ENCODE measurements around the gene ROPN1B.
"Not testable (repeated sequence)": the region's sequence is repeated elsewhere in the genome, so short reads cannot be mapped to it uniquely, and the experiment has no call there.

Gene ROPN1B

GRCh38 chr3:125968701-125969592, at the start of gene ROPN1B:
ROPN1B (plus strand) TSS chr3:125969178; CDS start chr3:125972055, 2,877 bp downstream.
- DNase-seq (ENCODE audit: low read depth in 2 of 2): not testable (repeated sequence)

DNA sequence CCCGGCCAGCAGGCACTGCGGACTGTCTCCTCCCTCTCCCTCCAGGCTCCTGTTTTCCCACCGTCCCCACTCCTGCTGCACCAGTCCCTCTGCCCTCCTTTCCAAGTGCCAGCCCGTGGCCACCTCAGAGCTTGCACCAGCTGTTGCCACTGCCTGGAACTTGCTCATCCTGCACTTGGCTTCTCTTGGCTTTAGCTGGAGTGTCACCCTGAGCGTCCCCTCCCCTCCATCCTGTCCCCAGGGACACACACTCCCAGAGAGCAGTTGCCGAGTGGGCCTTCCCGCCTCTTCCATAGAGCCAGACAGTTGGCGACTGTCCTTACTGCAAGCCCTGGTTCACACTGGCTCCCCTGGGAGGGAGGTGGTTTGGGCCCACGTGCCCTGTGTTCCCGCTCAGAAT, 48.8 kb upstream of the ROPN1B start:
- not testable (repeated sequence) for DNase-seq (ENCODE audit: low read depth in 2 of 2)

GRCh38 chr3:125920751-125921279, 48.2 kb upstream of the ROPN1B start:
- not testable (repeated sequence) for DNase-seq (ENCODE audit: low read depth in 2 of 2)

- DNase-seq (ENCODE audit: low read depth in 2 of 2): peak in 1 of 2 donors; percentile 14
These were observed 47.3 kb upstream of the ROPN1B start for GRCh38 chr3:125921712-125922111.

- DNase-seq (ENCODE audit: low read depth in 2 of 2): not testable (repeated sequence)
These were observed 45.5 kb upstream of the ROPN1B start for GRCh38 chr3:125923324-125924115.

- DNase-seq (ENCODE audit: low read depth in 2 of 2): not testable (repeated sequence)
These were observed 44.7 kb upstream of the ROPN1B start for GRCh38 chr3:125924276-125924675.

GRCh38 chr3:125925727-125926126, 43.3 kb upstream of the ROPN1B start:
- not testable (repeated sequence) for DNase-seq (ENCODE audit: low read depth in 2 of 2)

- DNase-seq (ENCODE audit: low read depth in 2 of 2): peak in 1 of 2 donors; percentile 60
These were observed 40.0 kb upstream of the ROPN1B start for GRCh38 chr3:125928771-125929545.

DNA sequence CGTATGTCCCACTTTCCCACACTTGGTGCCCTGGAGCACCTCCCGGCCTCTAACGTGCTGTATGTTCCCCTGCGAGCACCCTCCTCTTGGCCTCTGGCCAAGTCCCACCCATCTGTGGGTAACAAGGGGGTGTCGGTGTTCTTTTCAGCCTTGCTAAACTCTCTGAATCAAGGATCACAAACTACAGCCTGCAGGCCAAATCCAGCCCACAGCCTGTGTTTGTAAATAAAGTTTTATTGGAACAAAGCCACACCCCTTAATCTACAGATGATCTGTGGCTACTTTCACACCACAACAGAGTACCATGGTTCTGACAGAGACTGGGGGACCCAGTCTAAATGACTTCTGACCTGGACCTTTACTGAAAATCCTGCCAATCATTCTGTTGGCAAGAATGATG, 39.2 kb upstream of the ROPN1B start:
- not testable (repeated sequence) for DNase-seq (ENCODE audit: low read depth in 2 of 2)

GRCh38 chr3:125931355-125931880, 37.6 kb upstream of the ROPN1B start:
- not testable (repeated sequence) for DNase-seq (ENCODE audit: low read depth in 2 of 2)

DNA sequence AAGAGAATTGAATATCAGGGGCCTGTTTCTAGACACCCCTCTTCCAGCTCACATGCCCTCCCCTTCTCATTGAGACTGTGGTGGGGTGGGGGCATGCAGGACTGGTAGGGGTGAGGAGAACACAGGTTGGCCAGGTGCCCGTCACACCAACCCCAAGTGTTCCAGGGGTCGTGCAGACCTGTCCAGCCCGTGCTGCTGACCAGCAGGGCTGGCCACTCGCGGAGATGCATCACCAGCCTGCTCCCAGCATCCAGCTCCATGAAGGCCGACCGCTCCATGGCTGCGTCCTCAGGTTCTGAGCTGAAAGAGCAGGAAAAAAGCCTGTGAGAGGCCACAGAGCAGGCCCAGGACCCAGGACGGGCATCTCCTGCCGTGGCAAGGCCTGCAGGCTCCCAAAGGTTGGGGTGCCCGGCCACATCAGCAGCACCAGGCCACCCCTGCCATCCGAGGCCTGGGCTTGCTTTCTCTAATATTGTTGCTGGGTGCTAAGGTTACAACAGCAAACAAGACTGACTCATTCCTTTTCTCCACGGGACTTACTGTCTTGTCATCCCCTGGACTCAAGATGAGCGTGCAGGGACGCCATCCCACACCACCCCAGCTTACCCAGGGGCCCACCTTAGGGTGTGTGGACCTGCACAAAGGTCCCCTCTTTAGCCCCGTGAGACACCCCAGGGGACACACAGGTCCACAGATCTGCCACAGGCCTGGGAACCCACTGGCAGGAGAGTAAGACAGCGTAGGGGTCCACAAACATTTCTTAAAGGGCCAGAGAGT, 35.4 kb upstream of the ROPN1B start:
- DNase-seq (ENCODE audit: low read depth in 2 of 2): not testable (repeated sequence)

GRCh38 chr3:125935252-125935874, 33.6 kb upstream of the ROPN1B start:
- not testable (repeated sequence) for DNase-seq (ENCODE audit: low read depth in 2 of 2)

- DNase-seq (ENCODE audit: low read depth in 2 of 2): not testable (repeated sequence)
These were observed 32.7 kb upstream of the ROPN1B start for GRCh38 chr3:125936210-125936815.

DNA sequence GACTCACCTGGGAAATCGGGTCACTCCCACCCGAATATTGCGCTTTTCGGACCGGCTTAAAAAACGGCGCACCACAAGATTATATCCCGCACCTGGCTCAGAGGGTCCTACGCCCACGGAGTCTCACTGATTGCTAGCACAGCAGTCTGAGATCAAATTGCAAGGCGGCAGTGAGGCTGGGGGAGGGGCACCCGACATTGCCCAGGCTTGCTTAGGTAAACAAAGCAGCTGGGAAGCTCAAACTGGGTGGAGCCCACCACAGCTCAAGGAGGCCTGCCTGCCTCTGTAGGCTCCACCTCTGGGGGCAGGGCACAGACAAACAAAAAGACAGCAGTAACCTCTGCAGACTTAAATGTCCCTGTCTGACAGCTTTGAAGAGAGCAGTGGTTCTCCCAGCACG, 32.1 kb upstream of the ROPN1B start:
- not testable (repeated sequence) for DNase-seq (ENCODE audit: low read depth in 2 of 2)

DNA sequence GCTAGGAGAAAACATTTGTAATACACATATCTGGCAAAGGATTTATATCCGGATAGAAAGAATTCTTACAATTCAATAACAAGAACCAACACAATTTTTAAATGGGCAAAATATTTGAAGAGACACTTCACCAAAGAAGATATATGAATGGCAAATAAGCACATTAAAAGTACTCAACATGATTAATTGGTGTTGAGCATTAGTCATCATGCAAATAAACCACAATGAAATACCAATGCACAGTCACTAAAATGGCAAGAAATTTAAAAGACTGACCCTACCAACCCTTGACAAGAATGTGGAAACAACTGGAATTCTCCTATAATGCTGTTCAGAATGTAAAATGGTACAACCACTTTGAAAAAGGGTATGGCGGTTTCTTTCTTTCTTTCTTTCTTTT, 21.2 kb upstream of the ROPN1B start:
- not testable (repeated sequence) for DNase-seq (ENCODE audit: low read depth in 2 of 2)

DNA sequence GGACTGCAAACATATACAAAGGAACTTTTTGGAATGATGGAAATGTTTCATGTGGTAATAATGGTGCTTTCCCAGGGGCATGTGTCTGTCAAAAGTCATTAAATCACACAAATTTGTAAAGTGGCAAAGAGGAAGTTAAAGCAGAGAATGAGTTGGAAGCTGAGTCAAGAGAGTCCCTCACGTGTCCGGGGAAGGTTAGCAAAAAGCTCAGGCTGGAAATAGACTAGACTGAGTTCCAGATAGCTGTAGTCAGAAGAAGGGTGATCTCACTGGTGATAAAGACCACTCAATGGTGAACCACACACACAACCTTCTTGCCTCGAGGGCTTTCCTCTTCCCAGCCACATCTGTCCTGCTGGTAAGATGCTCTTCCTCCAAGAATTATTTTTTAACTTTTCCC, 20.1 kb upstream of the ROPN1B start:
- DNase-seq (ENCODE audit: low read depth in 2 of 2): not testable (repeated sequence)

DNA sequence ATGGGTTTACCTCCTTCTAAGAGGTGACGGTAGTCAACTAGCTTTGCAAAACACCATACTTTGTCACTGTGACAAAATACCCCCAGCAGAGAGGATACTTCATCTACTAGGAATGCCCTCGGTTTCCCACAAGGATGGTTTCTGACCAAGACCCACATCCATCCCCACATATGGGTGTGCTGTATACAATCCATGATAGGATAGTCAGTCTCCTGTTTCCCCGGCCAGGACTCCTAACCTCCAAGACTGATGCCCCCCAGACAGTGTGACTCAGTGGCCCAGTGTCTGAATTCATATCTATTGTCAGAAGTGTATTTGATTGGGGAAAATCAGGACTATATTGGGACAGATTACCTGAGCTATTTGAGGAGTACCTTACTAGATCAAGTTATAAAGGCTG, 17.8 kb upstream of the ROPN1B start:
- not testable (repeated sequence) for DNase-seq (ENCODE audit: low read depth in 2 of 2)

GRCh38 chr3:125957020-125957419, 12.0 kb upstream of the ROPN1B start:
- DNase-seq (ENCODE audit: low read depth in 2 of 2): not testable (repeated sequence)

Data from stimulated activated CD4-positive, alpha-beta T cell treated with anti-CD3 and anti-CD28 coated beads, Interleukin-15, amount 100 ng/mL, for 48 hours (primary cell).